OCI-LY3 (cell line): ENCODE data around the gene CYP2W1.

Source experiments
- H2AFZ ChIP-seq: fragments of 200-600, 300-600 bp; shearing (Covaris generic); 2 replicates; pipeline ENCODE4 v1.6.0; 2014; ENCODE audit warnings: antibody characterized with exemption, low read depth, low read length
- H3K27ac ChIP-seq: fragments of 200-600, 300-600 bp; sonication (generic); 2 replicates; pipeline ENCODE4 v1.5.1; 2014; ENCODE audit warnings: mild to moderate bottlenecking, low read length, moderate library complexity, mixed read lengths
- H3K27me3 ChIP-seq: fragments of 200-600, 300-600 bp; sonication (generic); 2 replicates; pipeline ENCODE4 v1.6.1; 2014; ENCODE audit warnings: low read depth, low read length, mixed read lengths
- H3K36me3 ChIP-seq: fragments of 200-600, 300-600 bp; sonication (generic); replicated peaks from 2 replicates; pipeline ENCODE3; 2014; ENCODE audit warnings: low read depth, low read length, mixed read lengths
- H3K4me1 ChIP-seq: fragments of 300-600, 200-600 bp; sonication (generic); 2 replicates; pipeline ENCODE4 v1.6.1; 2014; ENCODE audit warnings: low read length, mixed read lengths
- H3K4me2 ChIP-seq: fragments of 200-600, 300-600 bp; sonication (generic); 2 replicates; pipeline ENCODE4 v1.6.1; 2014; ENCODE audit warnings: low read length, mixed read lengths
- H3K4me3 ChIP-seq: fragments of 300-600, 200-600 bp; sonication (generic); 2 replicates; pipeline ENCODE4 v1.5.1; 2014; ENCODE audit warnings: antibody characterized with exemption, mild to moderate bottlenecking, low read length, moderate library complexity
- H3K79me2 ChIP-seq: fragments of 300-600, 200-600 bp; shearing (Covaris generic); 2 replicates; pipeline ENCODE4 v1.6.1; 2014; ENCODE audit warnings: mild to moderate bottlenecking, low read length, mixed read lengths
- H3K9ac ChIP-seq: fragments of 300-600, 200-600 bp; shearing (Covaris generic); 2 replicates; pipeline ENCODE4 v1.6.0; 2014; ENCODE audit warnings: mild to moderate bottlenecking, low read length, moderate library complexity
- H3K9me3 ChIP-seq: fragments of 200-600, 300-600 bp; shearing (Covaris generic); 2 replicates; pipeline ENCODE4 v1.6.1; 2014; ENCODE audit warnings: low read length, mixed read lengths; ENCODE audit not compliant: insufficient read depth
- H4K20me1 ChIP-seq: fragments of 200-600, 300-600 bp; sonication (generic); 2 replicates; pipeline ENCODE4 v1.6.1; 2016; ENCODE audit warnings: low read length, mixed read lengths; ENCODE audit not compliant: insufficient read depth
- EZH2phosphoT487 ChIP-seq: fragments of 200-600 bp; shearing (Covaris generic); IDR thresholded peaks from 2 replicates; pipeline ENCODE4 v1.6.1; 2018; ENCODE audit warnings: antibody characterized with exemption, mixed run types, low read depth
- TF ChIP-seq, protein P1 (sequence below): fragments of 200-600, 300-600 bp; sonication (generic); IDR thresholded peaks from 2 replicates; pipeline ENCODE4 v1.5.1; 2014; ENCODE audit warnings: antibody characterized with exemption, low read length, low read depth

Gene CYP2W1

GRCh38 chr7:1012716-1013095 lies 29.7 kb downstream of the CYP2W1 start:
- H3K4me3 ChIP-seq, result no peak overlapping the region
- H3K9me3 ChIP-seq, result no peaks in the 10 kb centered on the region
- H4K20me1 ChIP-seq, result no peaks in the 10 kb centered on the region
- H3K27me3 ChIP-seq, result no peaks in the 10 kb centered on the region
- H3K4me2 ChIP-seq, result no peak overlapping the region
- no peak for TF ChIP-seq EZH2phosphoT487
- TF ChIP-seq, protein P1, sequence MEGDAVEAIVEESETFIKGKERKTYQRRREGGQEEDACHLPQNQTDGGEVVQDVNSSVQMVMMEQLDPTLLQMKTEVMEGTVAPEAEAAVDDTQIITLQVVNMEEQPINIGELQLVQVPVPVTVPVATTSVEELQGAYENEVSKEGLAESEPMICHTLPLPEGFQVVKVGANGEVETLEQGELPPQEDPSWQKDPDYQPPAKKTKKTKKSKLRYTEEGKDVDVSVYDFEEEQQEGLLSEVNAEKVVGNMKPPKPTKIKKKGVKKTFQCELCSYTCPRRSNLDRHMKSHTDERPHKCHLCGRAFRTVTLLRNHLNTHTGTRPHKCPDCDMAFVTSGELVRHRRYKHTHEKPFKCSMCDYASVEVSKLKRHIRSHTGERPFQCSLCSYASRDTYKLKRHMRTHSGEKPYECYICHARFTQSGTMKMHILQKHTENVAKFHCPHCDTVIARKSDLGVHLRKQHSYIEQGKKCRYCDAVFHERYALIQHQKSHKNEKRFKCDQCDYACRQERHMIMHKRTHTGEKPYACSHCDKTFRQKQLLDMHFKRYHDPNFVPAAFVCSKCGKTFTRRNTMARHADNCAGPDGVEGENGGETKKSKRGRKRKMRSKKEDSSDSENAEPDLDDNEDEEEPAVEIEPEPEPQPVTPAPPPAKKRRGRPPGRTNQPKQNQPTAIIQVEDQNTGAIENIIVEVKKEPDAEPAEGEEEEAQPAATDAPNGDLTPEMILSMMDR, result no peak
- no peak overlapping the region for H3K9ac ChIP-seq
- H2AFZ ChIP-seq, result no peak overlapping the region
- no peak overlapping the region for H3K27ac ChIP-seq
- H3K4me1 ChIP-seq, result no peaks in the 10 kb centered on the region
- no peaks in the 10 kb centered on the region for H3K79me2 ChIP-seq
- H3K36me3 ChIP-seq, result no peaks in the 10 kb centered on the region

- Histone ChIP-seq H3K4me3 (no peak overlapping the region), H3K4me2 (no peak overlapping the region), H4K20me1 (no peaks in the 10 kb centered on the region), H3K27me3 (no peaks in the 10 kb centered on the region), H3K36me3 (no peaks in the 10 kb centered on the region), H2AFZ (no peak overlapping the region), H3K27ac (no peak overlapping the region), H3K9ac (no peak overlapping the region), H3K9me3 (no peaks in the 10 kb centered on the region), H3K79me2 (no peaks in the 10 kb centered on the region), H3K4me1 (no peaks in the 10 kb centered on the region)
- TF ChIP-seq, protein P1, result no peak
- no peak for TF ChIP-seq EZH2phosphoT487
These were observed 30.6 kb downstream of the CYP2W1 start for GRCh38 chr7:1013581-1013980.

DNA sequence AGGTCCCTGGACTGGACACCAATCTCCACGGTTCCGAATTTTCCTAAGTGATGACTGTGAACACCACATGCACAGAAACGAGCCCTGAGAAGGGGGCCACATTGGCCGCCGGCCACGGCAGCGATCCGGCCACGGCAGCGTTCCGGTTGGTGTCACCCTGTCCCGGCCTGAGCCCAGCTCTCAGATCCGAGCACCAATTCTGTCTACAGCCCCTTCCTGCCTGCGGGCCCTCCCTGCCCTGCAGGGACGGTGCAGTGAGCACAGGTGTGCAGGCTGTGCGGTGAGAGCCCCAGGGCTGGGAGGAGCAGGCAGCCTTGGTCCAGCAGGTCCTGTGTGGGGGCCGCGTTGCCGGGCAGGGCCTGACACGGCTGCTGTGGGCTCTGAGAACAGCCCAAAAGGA lies 31.7 kb downstream of the CYP2W1 start:
- no peaks in the 10 kb centered on the region for H3K79me2 ChIP-seq
- H3K9ac ChIP-seq, result no peak overlapping the region
- H3K4me1 ChIP-seq, result no peaks in the 10 kb centered on the region
- H3K27me3 ChIP-seq, result no peaks in the 10 kb centered on the region
- no peak for TF ChIP-seq EZH2phosphoT487
- TF ChIP-seq, protein P1, result no peak
- H2AFZ ChIP-seq, result no peak overlapping the region
- H4K20me1 ChIP-seq, result no peaks in the 10 kb centered on the region
- no peaks in the 10 kb centered on the region for H3K9me3 ChIP-seq
- H3K4me3 ChIP-seq, result no peak overlapping the region
- no peak overlapping the region for H3K27ac ChIP-seq
- no peak overlapping the region for H3K4me2 ChIP-seq
- H3K36me3 ChIP-seq, result no peaks in the 10 kb centered on the region

GRCh38 chr7:1015196-1016121 lies 32.5 kb downstream of the CYP2W1 start:
- no peak overlapping the region for H3K9ac ChIP-seq
- no peaks in the 10 kb centered on the region for H3K4me1 ChIP-seq
- H2AFZ ChIP-seq, result no peak overlapping the region
- H4K20me1 ChIP-seq, result no peaks in the 10 kb centered on the region
- no peak overlapping the region for H3K4me2 ChIP-seq
- no peaks in the 10 kb centered on the region for H3K36me3 ChIP-seq
- H3K27ac ChIP-seq, result no peak overlapping the region
- H3K9me3 ChIP-seq, result no peaks in the 10 kb centered on the region
- no peaks in the 10 kb centered on the region for H3K27me3 ChIP-seq
- no peaks in the 10 kb centered on the region for H3K79me2 ChIP-seq
- H3K4me3 ChIP-seq, result no peak overlapping the region
- TF ChIP-seq, protein P1, result no peak
- no peak for TF ChIP-seq EZH2phosphoT487
